ENCODE results near the gene KLHL29.

KLHL29 gene

GRCh38 chr2:23492921-23493320 is 107.9 kb downstream of the KLHL29 start:
- TF ChIP-seq TAF1 (IDR thresholded peaks at IDR 0.05; ENCODE audit: low read depth) = no peak
- TF ChIP-seq FOXM1 (IDR thresholded peaks at IDR 0.05; ENCODE audit: borderline replicate concordance, low read depth) = no peak

DNA sequence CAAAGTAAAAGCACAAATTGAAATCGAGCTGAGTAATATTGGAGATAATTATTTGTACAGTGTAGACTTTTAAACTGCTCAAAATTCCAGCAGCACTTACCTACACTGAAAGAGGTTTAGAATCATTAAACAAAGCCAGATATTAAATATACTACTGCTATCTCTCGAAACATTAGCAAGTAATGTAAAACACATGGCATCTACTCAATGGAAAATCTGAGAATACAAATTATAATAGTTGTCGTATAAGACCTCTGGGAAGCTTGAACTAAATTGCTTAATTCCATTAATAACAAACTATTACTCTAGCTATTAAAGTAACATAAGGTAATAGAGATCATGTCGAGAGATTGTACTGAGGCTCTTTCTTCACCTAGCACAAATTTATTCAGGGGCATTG is 108.9 kb downstream of the KLHL29 start:
- TF ChIP-seq NFIC (IDR thresholded peaks at IDR 0.05) (no peak), FOXM1 (IDR thresholded peaks at IDR 0.05; ENCODE audit: borderline replicate concordance, low read depth) (no peak), ZBTB7A (IDR thresholded peaks at IDR 0.05; ENCODE audit: low read depth) (no peak), TEAD4 (IDR thresholded peaks at IDR 0.05) (no peak), TAF1 (IDR thresholded peaks at IDR 0.05; ENCODE audit: low read depth) (no peak), CEBPB (IDR thresholded peaks at IDR 0.05) (no peak), CREB1 (IDR thresholded peaks at IDR 0.05; ENCODE audit: low read depth) (no peak), EGR1 (IDR thresholded peaks at IDR 0.05) (no peak), EP300 (IDR thresholded peaks at IDR 0.05; ENCODE audit: borderline replicate concordance) (no peak), RAD21 (IDR thresholded peaks at IDR 0.05; ENCODE audit: low read depth) (no peak), YY1 (IDR thresholded peaks at IDR 0.05; ENCODE audit: low read depth) (no peak)
- TF ChIP-seq, protein P1, sequence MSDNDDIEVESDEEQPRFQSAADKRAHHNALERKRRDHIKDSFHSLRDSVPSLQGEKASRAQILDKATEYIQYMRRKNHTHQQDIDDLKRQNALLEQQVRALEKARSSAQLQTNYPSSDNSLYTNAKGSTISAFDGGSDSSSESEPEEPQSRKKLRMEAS (IDR thresholded peaks at IDR 0.05) = no peak
- TF ChIP-seq, protein P2, sequence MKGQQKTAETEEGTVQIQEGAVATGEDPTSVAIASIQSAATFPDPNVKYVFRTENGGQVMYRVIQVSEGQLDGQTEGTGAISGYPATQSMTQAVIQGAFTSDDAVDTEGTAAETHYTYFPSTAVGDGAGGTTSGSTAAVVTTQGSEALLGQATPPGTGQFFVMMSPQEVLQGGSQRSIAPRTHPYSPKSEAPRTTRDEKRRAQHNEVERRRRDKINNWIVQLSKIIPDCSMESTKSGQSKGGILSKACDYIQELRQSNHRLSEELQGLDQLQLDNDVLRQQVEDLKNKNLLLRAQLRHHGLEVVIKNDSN (IDR thresholded peaks at IDR 0.05) = no peak

- TF ChIP-seq EGR1 (IDR thresholded peaks at IDR 0.05) = no peak
- TF ChIP-seq, protein P1 (IDR thresholded peaks at IDR 0.05) = no peak
- no peak for TF ChIP-seq CREB1 (IDR thresholded peaks at IDR 0.05; ENCODE audit: low read depth)
- TF ChIP-seq, protein P3, sequence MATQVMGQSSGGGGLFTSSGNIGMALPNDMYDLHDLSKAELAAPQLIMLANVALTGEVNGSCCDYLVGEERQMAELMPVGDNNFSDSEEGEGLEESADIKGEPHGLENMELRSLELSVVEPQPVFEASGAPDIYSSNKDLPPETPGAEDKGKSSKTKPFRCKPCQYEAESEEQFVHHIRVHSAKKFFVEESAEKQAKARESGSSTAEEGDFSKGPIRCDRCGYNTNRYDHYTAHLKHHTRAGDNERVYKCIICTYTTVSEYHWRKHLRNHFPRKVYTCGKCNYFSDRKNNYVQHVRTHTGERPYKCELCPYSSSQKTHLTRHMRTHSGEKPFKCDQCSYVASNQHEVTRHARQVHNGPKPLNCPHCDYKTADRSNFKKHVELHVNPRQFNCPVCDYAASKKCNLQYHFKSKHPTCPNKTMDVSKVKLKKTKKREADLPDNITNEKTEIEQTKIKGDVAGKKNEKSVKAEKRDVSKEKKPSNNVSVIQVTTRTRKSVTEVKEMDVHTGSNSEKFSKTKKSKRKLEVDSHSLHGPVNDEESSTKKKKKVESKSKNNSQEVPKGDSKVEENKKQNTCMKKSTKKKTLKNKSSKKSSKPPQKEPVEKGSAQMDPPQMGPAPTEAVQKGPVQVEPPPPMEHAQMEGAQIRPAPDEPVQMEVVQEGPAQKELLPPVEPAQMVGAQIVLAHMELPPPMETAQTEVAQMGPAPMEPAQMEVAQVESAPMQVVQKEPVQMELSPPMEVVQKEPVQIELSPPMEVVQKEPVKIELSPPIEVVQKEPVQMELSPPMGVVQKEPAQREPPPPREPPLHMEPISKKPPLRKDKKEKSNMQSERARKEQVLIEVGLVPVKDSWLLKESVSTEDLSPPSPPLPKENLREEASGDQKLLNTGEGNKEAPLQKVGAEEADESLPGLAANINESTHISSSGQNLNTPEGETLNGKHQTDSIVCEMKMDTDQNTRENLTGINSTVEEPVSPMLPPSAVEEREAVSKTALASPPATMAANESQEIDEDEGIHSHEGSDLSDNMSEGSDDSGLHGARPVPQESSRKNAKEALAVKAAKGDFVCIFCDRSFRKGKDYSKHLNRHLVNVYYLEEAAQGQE (IDR thresholded peaks at IDR 0.05; ENCODE audit: low read depth) = no peak
- TF ChIP-seq FOXM1 (IDR thresholded peaks at IDR 0.05; ENCODE audit: borderline replicate concordance, low read depth) = no peak
- TF ChIP-seq, protein P2 (IDR thresholded peaks at IDR 0.05) = no peak
- no peak for TF ChIP-seq TCF12 (IDR thresholded peaks at IDR 0.05; ENCODE audit: low read depth)
- no peak for TF ChIP-seq TAF1 (IDR thresholded peaks at IDR 0.05; ENCODE audit: low read depth)
- no peak for TF ChIP-seq ZBTB7A (IDR thresholded peaks at IDR 0.05; ENCODE audit: low read depth)
- no peak for TF ChIP-seq CEBPB (IDR thresholded peaks at IDR 0.05)
- TF ChIP-seq TEAD4 (IDR thresholded peaks at IDR 0.05) = no peak
- no peak for TF ChIP-seq YY1 (IDR thresholded peaks at IDR 0.05; ENCODE audit: low read depth)
- no peak for TF ChIP-seq NFIC (IDR thresholded peaks at IDR 0.05)
Measured at GRCh38 chr2:23494286-23494685, 109.3 kb downstream of the KLHL29 start.

GRCh38 chr2:23495661-23496114 is 110.7 kb downstream of the KLHL29 start:
- TF ChIP-seq CEBPB (IDR thresholded peaks at IDR 0.05) = no peak
- TF ChIP-seq, protein P3 (IDR thresholded peaks at IDR 0.05; ENCODE audit: low read depth) = no peak
- TF ChIP-seq ZBTB7A (IDR thresholded peaks at IDR 0.05; ENCODE audit: low read depth) = no peak
- TF ChIP-seq CREB1 (IDR thresholded peaks at IDR 0.05; ENCODE audit: low read depth) = no peak
- TF ChIP-seq TEAD4 (IDR thresholded peaks at IDR 0.05) = no peak

DNA sequence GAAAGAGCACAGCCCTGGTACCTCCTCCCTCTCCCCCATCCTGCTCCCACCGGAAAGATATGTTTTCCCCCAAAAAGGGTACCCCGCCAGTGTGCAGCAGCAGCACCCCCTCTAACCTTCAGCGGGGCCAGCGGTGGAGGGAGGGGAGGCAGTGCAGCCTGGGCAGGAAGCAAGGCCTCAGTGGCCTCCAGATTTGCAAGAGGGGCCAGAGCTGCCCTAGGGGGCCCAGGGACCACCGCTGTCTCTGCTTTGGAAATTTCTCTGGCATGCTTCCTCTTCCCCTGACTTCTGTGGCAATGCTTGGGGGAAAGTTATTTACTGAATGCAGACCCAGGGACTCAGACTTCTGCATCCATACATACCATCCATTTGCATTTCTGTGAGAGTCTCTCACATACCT is 111.5 kb downstream of the KLHL29 start:
- TF ChIP-seq, protein P3 (IDR thresholded peaks at IDR 0.05; ENCODE audit: low read depth) = no peak

Data from Ishikawa (cell line).